Fibroblast of mammary gland (primary cell): Measurements from ENCODE around the gene EN2.

Source experiments
- DNase-seq: peaks from one replicate; pipeline ENCODE4 v3.0.0-alpha.2; 2010; ENCODE audit warnings: low read depth
- H3K4me3 ChIP-seq: 2 replicates; pipeline ENCODE4 v1.5.1; 2011; ENCODE audit warnings: low read depth, mild to moderate bottlenecking, low read length, moderate library complexity; ENCODE audit not compliant: control insufficient read depth
- TF ChIP-seq, protein P1 (sequence below): conservative IDR thresholded peaks from 2 replicates; pipeline ENCODE4 v1.5.1; 2011; ENCODE audit warnings: low read depth, low read length, inconsistent platforms; ENCODE audit not compliant: control insufficient read depth, insufficient read depth

EN2 gene

DNA sequence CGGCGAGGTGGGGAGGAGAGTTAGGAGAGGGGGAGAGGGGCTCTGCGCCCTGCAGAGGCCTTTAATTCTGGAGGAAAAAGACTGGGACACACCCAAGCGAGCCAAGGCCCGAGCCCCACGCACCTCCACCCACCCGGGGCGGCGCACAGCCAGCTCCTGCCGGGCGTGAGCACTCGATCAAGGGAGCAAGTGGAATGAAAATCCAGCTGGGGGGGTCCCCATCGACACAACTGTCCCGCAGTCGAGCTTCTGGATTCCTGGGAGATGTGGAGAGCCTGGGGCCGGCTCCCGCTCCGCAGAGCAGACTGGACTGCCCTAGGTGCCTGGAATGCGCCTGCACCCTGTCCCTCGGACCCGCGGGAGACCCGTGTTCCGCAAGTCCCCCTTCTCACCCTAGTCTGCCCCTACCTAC is 7.4 kb upstream of the EN2 start:
- TF ChIP-seq, protein P1, sequence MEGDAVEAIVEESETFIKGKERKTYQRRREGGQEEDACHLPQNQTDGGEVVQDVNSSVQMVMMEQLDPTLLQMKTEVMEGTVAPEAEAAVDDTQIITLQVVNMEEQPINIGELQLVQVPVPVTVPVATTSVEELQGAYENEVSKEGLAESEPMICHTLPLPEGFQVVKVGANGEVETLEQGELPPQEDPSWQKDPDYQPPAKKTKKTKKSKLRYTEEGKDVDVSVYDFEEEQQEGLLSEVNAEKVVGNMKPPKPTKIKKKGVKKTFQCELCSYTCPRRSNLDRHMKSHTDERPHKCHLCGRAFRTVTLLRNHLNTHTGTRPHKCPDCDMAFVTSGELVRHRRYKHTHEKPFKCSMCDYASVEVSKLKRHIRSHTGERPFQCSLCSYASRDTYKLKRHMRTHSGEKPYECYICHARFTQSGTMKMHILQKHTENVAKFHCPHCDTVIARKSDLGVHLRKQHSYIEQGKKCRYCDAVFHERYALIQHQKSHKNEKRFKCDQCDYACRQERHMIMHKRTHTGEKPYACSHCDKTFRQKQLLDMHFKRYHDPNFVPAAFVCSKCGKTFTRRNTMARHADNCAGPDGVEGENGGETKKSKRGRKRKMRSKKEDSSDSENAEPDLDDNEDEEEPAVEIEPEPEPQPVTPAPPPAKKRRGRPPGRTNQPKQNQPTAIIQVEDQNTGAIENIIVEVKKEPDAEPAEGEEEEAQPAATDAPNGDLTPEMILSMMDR: no peak
- DNase-seq: no peak

DNA sequence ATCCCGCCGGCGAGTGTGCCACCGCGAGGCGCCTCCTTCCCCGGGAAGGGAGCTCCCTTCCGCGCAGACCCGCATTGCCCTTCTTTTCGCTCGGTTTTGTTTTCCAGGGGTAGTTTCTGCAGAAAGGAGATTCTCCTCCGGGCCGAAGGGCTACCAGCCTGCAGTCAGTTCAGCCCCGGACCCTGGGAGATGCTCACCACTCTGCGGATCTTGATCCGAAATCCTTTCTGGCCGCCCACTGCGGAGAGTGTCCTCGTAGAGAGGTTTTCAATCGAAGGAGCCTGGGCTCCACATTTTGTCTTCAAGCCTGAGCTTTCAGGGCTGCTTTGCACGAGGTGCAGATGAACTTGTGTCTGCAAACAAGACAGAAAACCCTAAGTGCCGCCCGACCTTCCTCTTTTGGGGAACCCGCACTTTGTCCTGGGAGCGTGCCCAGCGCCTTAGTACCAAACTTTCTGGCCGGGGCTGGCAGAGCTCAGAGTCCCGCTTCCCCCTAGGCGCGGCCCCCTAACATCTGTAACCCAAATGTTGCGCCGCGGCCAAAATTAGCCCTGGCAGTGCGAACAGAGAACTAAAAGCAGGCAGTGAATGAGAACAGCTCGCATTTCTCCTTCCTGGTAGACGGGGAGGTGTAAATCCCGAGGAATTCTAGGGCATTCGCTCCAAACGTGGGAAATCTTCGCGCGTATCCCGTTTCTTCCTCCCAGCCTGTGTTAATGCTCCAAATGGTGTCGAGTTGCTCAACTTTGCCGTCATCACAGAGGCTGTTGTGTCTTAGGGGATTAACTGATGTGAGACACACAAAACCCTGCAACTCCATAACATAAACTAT is 6.7 kb upstream of the EN2 start:
- H3K4me3 ChIP-seq: no peak overlapping the region
- TF ChIP-seq, protein P1: no peak
- DNase-seq: no peak

More for the DNA sequence above, 7.4 kb upstream of the EN2 start:
- H3K4me3 ChIP-seq: no peak overlapping the region

- no peak for DNase-seq
- TF ChIP-seq, protein P1: no peak
Observed at GRCh38 chr7:155451840-155452239, 6.1 kb upstream of the EN2 start.

DNA sequence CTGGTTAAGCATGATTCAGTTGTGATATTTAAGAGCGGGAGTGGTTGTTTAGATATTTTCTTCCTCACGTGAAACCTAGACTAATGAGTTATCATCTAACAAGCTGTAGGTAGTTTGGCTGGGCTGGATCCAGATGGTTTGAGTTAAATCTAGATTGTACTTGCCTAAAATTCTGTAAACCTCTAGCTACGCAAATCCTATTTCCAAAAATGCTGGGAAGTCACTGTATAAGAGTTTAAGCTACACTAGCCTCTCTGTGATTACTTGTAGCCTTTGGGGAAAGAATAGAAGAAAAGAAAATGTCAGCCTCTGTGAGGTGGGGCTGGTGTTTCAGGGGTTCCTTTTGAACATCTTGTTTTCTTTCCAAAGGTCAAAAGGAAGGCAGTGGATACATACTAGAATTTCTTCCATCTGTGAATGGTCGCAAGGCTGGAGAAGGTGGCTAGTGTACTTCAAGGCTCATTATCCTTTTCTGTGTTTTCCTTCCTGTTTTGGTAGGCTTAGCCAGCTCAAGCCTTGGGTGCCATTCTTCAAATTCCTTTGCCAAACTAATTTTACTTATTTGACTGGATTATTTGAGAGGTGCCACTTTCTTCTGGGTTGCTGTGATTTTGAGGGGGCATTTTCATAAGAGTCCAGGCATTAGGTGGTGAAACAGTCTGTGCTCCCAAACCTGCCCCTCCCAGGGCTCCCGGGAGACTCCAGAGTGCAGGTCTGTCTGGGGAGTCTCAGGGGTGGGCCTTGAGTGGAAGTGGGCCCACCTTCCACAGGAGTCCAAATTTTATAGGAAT is 5.2 kb upstream of the EN2 start:
- TF ChIP-seq, protein P1: no peak
- no peak for DNase-seq
- no peak overlapping the region for H3K4me3 ChIP-seq

More at GRCh38 chr7:155451840-155452239, 6.1 kb upstream of the EN2 start:
- H3K4me3 ChIP-seq: no peak overlapping the region

- no peak overlapping the region for H3K4me3 ChIP-seq
- TF ChIP-seq, protein P1: no peak
- no peak for DNase-seq
Observed at GRCh38 chr7:155453296-155454182, 4.4 kb upstream of the EN2 start.

DNA sequence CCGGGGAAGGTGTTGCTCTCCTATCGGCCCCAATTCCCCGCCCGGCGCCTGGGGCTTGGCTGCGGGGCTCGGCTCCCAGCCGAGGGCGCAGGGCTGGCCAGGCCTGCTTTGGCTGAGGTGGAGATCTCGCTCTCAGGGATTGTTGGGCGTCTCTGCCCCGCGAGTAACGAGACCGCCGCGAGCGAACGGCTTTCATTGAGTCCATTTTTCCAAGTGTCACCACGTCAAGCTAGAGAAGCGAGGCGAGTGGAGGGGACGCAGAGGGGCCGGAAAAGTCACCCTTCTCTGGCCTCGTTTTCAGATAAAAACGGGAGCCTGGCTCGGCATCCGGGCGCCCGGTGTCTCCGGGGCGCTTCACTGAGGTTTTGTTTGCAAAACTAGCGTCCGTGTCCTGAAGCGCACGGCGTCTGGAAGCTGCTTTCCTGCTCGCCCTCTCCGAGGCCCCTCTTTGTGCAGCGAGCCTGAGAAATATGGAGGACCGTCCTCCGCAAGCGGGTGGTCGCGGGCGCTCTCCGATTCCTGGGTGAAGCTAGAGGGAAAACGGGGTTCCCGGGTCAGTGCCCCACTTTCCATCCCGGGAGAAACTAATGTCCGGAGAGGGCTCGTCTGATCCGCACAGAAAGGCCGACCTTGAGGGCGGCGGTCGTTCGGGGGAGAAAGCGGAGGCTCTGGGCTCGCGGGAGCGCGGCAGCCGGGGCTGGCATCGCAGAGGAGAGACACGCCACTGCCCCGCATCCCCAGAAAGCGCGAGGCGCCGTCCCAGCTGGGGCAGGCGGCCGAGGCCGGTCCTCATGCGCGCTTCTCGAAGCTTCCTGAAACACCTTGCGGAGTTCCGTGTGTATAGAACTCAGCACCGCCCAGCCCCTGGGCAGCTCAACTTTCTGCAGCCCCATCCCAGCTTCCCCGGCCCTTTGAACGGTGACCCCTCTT is 3.5 kb upstream of the EN2 start:
- H3K4me3 ChIP-seq: no peak overlapping the region
- TF ChIP-seq, protein P1: no peak
- DNase-seq: no peak
